Placental epithelial cell (primary cell): ENCODE results near the gene NLK. TPM values are rescaled to one million over a fixed set of nuclear protein-coding genes. Genes with fewer than 3 reads are reported as not detected.

Experiments used
- small RNA-seq: library from RNA; depleted of rRNA; stranded (forward); fragments of <200 nt; gene quantifications from one replicate; pipeline ENCODE3, GENCODE V24; 2012
- total RNA-seq: library from RNA; depleted of rRNA; stranded (reverse); fragments of >200 nt; gene quantifications from 2 replicates; pipeline ENCODE4 v1.2.3, GENCODE V29; 2012

The NLK gene
- 20.3 and 25.9 TPM in 2 replicates for total RNA-seq

GRCh38 chr17:28042657-28042720 is at the start of gene NLK:
TSS of gene NLK (plus strand) at chr17:28042677. CDS start at chr17:28042874, 197 bp downstream.

Small RNAs within 50 kb of the gene (small RNA-seq; reads per million reads assigned to genes)
- gene RF00006 (not detected), gene RF00156 (0.83 reads per million, percentile 49 among the genes with 10 or more reads in this experiment), gene RF00601 (not detected), gene RPS29P22 (not detected)

Other genes starting within 250 kb of the NLK start
- gene NOS2, start 242.1 kb upstream of the NLK start, total RNA-seq = 0.11 TPM in 1 of 2 replicates, not detected in the other
- 5.5 and 12.2 TPM in 2 replicates for gene LYRM9, start 149.3 kb upstream of the NLK start, total RNA-seq